Placental epithelial cell (primary cell): Measurements from ENCODE around the gene TLCD3A. TPM values are rescaled to one million over a fixed set of nuclear protein-coding genes. Genes with fewer than 3 reads are reported as not detected.

Experiments used
- total RNA-seq: library from RNA; depleted of rRNA; stranded (reverse); fragments of >200 nt; gene quantifications from 2 replicates; pipeline ENCODE4 v1.2.3, GENCODE V29; 2012

The TLCD3A gene
- 22.8 and 27.7 TPM in 2 replicates for total RNA-seq

GRCh38 chr17:732067-732901, at the start of gene TLCD3A:
Gene TLCD3A, plus strand, starts transcription at chr17:732596. Its CDS starts 52 bp downstream, at chr17:732648.

GRCh38 chr17:752002-752619, 19.7 kb downstream of the TLCD3A start, which contains the start of gene GEMIN4:
Gene GEMIN4, minus strand, starts transcription at chr17:752264. Its CDS starts 122 bp downstream, at chr17:752142.

GRCh38 chr17:781805-782731, 49.7 kb downstream of the TLCD3A start, which contains the start of the genes GLOD4 and MRM3:
Gene GLOD4, minus strand, starts transcription at chr17:782280. Its CDS starts 25 bp downstream, at chr17:782255.
Gene MRM3, plus strand, starts transcription at chr17:782353. Its CDS starts 26 bp downstream, at chr17:782379.

Other genes starting within 250 kb of the TLCD3A start
- gene VPS53, start 17.8 kb upstream of the TLCD3A start, total RNA-seq = 18.8 and 26.1 TPM in 2 replicates
- 12.6 and 14.1 TPM in 2 replicates for gene GEMIN4, start 19.7 kb downstream of the TLCD3A start, total RNA-seq
- 31.0 and 39.5 TPM in 2 replicates for gene GLOD4, start 49.7 kb downstream of the TLCD3A start, total RNA-seq
- 10.4 and 20.8 TPM in 2 replicates for gene MRM3, start 49.8 kb downstream of the TLCD3A start, total RNA-seq
- gene NXN, start 247.2 kb downstream of the TLCD3A start, total RNA-seq = 28.6 and 38.1 TPM in 2 replicates